Activated naive CD4-positive, alpha-beta T cell treated with anti-CD3 and anti-CD28 coated beads for 36 hours (primary cell): ENCODE measurements around the gene VPS52. TPM values are rescaled to one million over a fixed set of nuclear protein-coding genes. Genes with fewer than 3 reads are reported as not detected.

Source experiments
- CTCF ChIA-PET: fragments of 350-600 bp; sonication (Branson Sonifier 250); formaldehyde crosslinking; loops from one replicate; lab custom pipeline; 2021; ENCODE audit warnings: antibody characterized with exemption; lab: Charles Lee
- DNase-seq: peaks from one replicate; pipeline ENCODE4 v3.0.0-alpha.2; 2020
- H3K27ac Mint-ChIP-seq: one replicate; pipeline ENCODE4 v1.8.0; 2021; ENCODE audit warnings: mild to moderate bottlenecking, mixed read lengths
- H3K27me3 Mint-ChIP-seq: one replicate; pipeline ENCODE4 v1.8.0; 2021; ENCODE audit warnings: low read depth, mixed read lengths
- H3K36me3 Mint-ChIP-seq: one replicate; pipeline ENCODE4 v1.8.0; 2021; ENCODE audit warnings: low read depth, mixed read lengths
- H3K4me1 Mint-ChIP-seq: one replicate; pipeline ENCODE4 v1.8.0; 2021; ENCODE audit warnings: low read depth, mixed read lengths
- H3K4me3 Mint-ChIP-seq: one replicate; pipeline ENCODE4 v1.8.0; 2021; ENCODE audit warnings: mild to moderate bottlenecking, moderate library complexity, mixed read lengths
- H3K9me3 Mint-ChIP-seq: one replicate; pipeline ENCODE4 v1.8.0; 2021; ENCODE audit warnings: mixed read lengths
- intact Hi-C: fragments of 100-400 bp; cut with micrococcal nuclease; formaldehyde crosslinking; loops from one replicate; pipeline ENCODE4 v1.15.1; 2023
- total RNA-seq, 2 experiments: library from RNA; stranded (reverse); gene quantifications; one replicate each; pipeline ENCODE4 v1.2.3, GENCODE V29; 2021

Gene VPS52, protein sequence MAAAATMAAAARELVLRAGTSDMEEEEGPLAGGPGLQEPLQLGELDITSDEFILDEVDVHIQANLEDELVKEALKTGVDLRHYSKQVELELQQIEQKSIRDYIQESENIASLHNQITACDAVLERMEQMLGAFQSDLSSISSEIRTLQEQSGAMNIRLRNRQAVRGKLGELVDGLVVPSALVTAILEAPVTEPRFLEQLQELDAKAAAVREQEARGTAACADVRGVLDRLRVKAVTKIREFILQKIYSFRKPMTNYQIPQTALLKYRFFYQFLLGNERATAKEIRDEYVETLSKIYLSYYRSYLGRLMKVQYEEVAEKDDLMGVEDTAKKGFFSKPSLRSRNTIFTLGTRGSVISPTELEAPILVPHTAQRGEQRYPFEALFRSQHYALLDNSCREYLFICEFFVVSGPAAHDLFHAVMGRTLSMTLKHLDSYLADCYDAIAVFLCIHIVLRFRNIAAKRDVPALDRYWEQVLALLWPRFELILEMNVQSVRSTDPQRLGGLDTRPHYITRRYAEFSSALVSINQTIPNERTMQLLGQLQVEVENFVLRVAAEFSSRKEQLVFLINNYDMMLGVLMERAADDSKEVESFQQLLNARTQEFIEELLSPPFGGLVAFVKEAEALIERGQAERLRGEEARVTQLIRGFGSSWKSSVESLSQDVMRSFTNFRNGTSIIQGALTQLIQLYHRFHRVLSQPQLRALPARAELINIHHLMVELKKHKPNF
- total RNA-seq, result 10 to 100 TPM; 30.3 to 31.0 TPM

DNA sequence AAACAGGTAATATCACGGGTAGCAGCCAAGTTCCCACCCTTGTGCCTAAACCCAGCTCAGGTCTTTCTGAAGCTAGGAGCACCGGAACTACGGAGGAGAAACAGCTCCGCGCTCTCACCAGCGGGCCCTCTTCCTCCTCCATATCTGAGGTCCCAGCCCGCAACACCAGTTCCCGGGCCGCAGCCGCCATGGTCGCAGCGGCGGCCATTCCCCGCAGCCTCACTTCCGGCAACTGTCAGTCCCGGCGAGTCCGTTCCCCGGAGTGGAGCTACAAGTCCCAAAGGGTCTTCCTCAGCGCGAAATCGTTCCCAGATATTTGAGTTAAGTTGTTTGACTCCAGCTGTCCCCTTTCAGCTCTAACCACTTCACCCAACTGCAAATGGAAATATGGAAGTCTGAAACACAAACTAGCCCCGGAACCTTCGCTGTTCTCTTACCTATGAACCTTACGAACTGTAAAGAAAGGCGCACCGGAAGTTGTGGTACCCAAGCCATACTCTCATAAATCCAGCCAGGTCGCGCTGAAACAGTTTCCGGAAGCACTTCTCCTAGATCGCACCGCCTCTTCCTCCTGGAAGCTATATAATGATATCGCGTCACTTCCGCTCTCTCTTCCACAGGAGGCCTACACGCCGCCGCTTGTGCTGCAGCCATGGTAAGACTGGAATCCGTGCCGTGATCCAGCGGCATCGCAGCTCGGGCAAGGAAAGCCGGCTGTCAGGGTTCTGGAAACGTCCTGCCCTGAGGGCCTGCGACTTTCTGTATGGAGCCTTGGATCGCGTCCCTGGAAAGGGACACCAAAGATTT lies at the start of gene VPS52, which contains the start of gene RPS18:
Gene VPS52, minus strand, starts transcription at position 409 of the 807 bp plus-strand sequence. Its CDS starts 201 bp downstream, at position 208.
Gene RPS18, plus strand, starts transcription at position 608 of the 807 bp plus-strand sequence. Its CDS starts 45 bp downstream, at position 653.
- Mint-ChIP-seq H3K27ac (peak within 1 kb of the TSS; percentile 100), H3K36me3 (peaks cover 65% of the 10 kb centered on the region), H3K9me3 (no peaks in the 10 kb centered on the region), H3K4me1 (peaks cover 45% of the 10 kb centered on the region), H3K27me3 (no peaks in the 10 kb centered on the region), H3K4me3 (peak within 1 kb of the TSS; percentile 99)
- peak; percentile 95 for DNase-seq
- intact Hi-C loops, result loop anchor here (1.0 to 10.0 kb wide), 11 partner anchors 18 to 303 kb away; partner anchors contain the start of genes CUTA, KIFC1, PFDN6 and RXRB
- CTCF ChIA-PET, result interaction anchor here (0.8 to 2.8 kb wide), 5 partner anchors 21 to 72 kb away, joined by 3 to 9 read pairs (median 6); partner anchors contain the start of gene RGL2

DNA sequence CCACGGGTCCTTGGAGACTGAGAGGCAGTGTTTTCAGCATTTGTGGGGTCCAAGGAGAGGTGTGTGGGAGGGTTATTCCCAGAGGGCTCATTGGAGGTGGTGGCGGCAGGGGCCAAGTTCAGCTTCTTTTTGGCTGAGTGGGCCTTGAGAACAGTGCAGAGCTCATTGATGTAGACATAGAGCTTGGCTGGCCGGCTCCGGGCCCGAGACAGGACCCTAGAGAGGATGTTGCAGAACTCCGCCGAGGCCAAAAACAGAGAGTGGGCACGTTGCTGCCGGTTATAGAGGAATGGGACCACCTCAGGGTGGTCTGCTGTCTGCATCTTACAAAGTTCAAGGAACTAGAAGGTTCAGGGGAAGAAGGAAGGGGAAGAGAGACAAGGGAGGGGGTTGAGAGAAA lies 49.6 kb upstream of the VPS52 start:
- CTCF ChIA-PET, result interaction anchor here (1.0 kb wide), 1 partner anchor 70 kb away, joined by 3 read pairs; no protein-coding TSS in a partner anchor
- no peaks in the 10 kb centered on the region for H3K27me3 Mint-ChIP-seq
- H3K36me3 Mint-ChIP-seq, result peaks cover 27% of the 10 kb centered on the region
- H3K4me3 Mint-ChIP-seq, result peak overlapping the region; percentile 70
- H3K9me3 Mint-ChIP-seq, result no peaks in the 10 kb centered on the region
- intact Hi-C loops, result no loop called here
- H3K27ac Mint-ChIP-seq, result peak overlapping the region; percentile 98
- DNase-seq, result no peak
- H3K4me1 Mint-ChIP-seq, result peaks cover 63% of the 10 kb centered on the region

DNA sequence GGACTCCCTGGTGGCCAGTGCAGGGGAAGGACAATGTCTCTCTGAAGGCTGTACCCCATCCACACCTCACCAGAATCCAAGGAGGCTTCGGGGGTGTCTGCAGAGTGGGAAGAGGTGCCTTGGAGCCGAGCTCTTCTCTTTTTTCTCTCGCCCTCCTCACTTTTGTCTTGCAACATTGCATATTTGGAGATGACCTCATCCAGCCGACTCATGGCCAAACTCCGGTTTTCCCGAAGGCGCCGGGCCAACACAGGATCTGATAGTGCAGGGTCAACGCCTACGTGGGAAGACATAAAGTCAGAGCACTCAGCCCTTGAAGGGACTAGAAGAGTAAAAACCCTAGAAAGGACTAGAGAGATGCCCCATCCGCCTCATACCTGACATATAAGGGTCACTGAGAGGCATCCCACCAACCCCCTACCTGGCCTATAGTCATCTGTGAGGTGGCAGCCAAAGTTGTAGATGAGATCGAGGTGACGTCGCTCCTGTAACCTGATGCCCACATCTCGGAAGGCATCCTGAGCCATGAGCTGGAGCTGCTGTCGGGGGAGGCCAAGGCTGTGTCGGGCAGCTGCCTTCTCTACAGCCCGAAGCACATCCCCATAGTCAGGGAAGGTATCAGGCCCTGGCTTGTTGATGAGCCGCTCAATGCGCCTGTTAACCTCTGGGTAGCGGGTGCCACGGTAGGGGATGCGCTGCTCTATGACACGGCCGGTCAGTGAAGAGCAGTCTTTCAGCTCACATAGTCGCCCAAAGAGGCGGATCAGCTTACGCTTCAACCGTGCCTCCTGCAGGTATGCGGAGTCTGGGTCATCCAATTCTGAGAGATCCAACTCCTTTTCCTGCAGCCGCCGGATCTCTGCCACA lies 48.9 kb upstream of the VPS52 start:
- Mint-ChIP-seq H3K9me3 (no peaks in the 10 kb centered on the region), H3K4me3 (peak overlapping the region; percentile 70), H3K27ac (peak overlapping the region; percentile 98), H3K36me3 (peaks cover 28% of the 10 kb centered on the region), H3K4me1 (peaks cover 69% of the 10 kb centered on the region), H3K27me3 (no peaks in the 10 kb centered on the region)
- no peak for DNase-seq
- intact Hi-C loops, result no loop called here
- CTCF ChIA-PET, result interaction anchor here (1.0 kb wide), 3 partner anchors 37 to 350 kb away, joined by 3 read pairs; no protein-coding TSS in a partner anchor

DNA sequence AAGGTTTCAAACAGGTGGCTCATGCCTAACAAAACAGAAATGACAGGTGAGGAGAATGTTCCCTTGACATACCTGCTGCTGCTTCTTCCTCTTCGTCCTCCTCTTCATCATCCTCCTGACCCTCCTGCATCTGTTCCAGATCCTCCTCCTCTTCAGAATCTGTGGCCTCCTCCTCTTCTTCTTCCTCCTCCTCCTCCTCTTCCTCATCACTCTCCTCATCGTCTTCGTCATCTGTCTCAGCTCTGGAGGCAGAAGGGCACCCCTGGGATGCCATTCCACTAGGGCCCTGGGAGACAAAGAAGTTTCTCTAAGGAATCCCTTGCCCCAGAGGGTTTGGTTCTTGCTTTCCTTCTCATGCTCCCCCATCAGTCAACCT lies 48.3 kb upstream of the VPS52 start:
- Mint-ChIP-seq H3K27ac (peak overlapping the region; percentile 19), H3K4me3 (no peak overlapping the region), H3K27me3 (no peaks in the 10 kb centered on the region), H3K36me3 (peaks cover 29% of the 10 kb centered on the region), H3K9me3 (no peaks in the 10 kb centered on the region), H3K4me1 (peaks cover 76% of the 10 kb centered on the region)
- DNase-seq, result no peak
- CTCF ChIA-PET, result interaction anchor here (1.0 kb wide), 2 partner anchors 37 to 350 kb away, joined by 3 read pairs; no protein-coding TSS in a partner anchor
- intact Hi-C loops, result loop anchor here (10.0 kb wide), 1 partner anchor 475 kb away; the partner anchor contains the start of gene PSMB8

DNA sequence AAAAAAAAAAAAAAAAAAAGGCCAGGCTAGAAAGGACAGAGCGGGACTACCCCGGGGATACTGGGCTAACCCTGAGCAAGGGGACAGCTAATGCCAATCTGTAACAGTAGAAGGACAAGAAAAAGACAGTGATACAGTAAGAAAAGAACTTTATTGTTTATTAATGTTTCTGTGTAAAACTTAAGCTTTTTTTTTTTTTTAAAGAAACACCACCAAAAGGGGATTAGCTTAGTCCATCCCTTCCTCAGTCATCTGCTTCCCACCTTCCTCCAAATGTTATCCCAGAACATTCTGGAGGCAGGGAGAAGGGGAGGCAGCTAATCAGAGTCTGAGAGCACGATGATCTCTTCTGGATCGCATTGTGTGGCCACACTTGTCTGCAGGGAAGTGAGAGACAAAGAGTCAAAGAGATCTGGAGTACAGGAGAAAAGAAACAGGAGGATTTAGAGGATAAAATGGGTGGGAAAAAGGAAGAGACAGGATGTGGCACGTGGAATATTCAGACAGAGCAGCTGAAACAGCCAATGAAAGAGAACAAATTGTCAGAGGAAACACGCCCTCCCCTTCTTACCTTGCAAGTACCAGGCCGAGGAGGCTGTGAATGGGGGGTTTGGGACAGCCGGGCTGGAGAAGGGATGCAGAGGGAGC lies 46.9 kb upstream of the VPS52 start:
- no peaks in the 10 kb centered on the region for H3K9me3 Mint-ChIP-seq
- peaks cover 72% of the 10 kb centered on the region for H3K4me1 Mint-ChIP-seq
- H3K27me3 Mint-ChIP-seq, result no peaks in the 10 kb centered on the region
- intact Hi-C loops, result loop anchor here (10.0 kb wide), 1 partner anchor 474 kb away; the partner anchor contains the start of gene PSMB8
- no peak for DNase-seq
- H3K36me3 Mint-ChIP-seq, result peaks cover 32% of the 10 kb centered on the region
- H3K27ac Mint-ChIP-seq, result peak overlapping the region; percentile 95
- CTCF ChIA-PET, result interaction anchor here (0.6 to 2.3 kb wide), 9 partner anchors 17 to 289 kb away, joined by 3 to 16 read pairs (median 4); no protein-coding TSS in a partner anchor
- H3K4me3 Mint-ChIP-seq, result peak overlapping the region; percentile 94

DNA sequence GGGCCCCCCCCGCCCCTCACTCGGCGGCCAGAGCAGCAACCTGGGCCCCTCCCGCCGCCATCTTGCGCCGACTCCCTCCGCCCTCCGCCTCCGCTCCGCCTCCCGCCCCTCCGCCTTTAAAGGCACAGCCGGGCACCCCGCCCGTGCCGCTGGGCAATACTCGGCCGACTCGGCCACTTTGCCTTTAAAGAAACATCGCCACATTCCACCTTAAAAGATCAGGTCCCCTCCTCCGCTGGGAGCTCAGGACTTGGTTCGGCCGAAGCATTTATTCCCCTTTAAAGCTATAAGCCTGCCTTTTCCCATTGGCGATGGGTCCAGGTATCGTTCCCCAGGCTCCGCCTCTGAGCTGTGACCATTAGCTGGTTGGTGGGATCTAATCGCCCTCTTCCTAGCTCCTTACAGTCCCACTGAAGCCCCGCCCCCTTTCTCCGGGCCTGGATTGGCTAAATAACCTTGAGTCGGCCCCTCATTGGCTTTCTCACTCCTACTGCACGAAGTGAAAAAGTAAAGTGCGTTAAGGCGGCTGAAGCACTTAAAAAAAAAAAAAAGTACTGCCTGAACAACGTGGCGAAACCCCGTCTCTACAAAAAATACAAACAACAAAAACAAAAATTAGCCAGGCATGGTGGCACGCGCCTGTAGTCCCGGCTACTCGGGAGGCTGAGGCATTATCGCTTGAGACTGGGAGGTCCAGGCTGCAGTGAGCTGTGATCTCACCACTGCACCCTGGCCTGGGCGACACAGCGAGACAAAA lies 46.2 kb upstream of the VPS52 start, which contains the start of gene ZBTB22:
Gene ZBTB22, minus strand, starts transcription at position 76 of the 757 bp plus-strand sequence. CDS start 828 bp downstream, outside the sequence.
- no peaks in the 10 kb centered on the region for H3K27me3 Mint-ChIP-seq
- H3K36me3 Mint-ChIP-seq, result peaks cover 39% of the 10 kb centered on the region
- DNase-seq, result peak; percentile 97
- peak within 1 kb of the TSS; percentile 94 for H3K4me3 Mint-ChIP-seq
- intact Hi-C loops, result loop anchor here (1.0 to 10.0 kb wide), 2 partner anchors 73 to 473 kb away; partner anchors contain the start of genes KIFC1 and PSMB8
- H3K9me3 Mint-ChIP-seq, result no peaks in the 10 kb centered on the region
- CTCF ChIA-PET, result interaction anchor here (0.6 to 2.3 kb wide), 10 partner anchors 18 to 290 kb away, joined by 3 to 16 read pairs (median 4); no protein-coding TSS in a partner anchor
- H3K4me1 Mint-ChIP-seq, result peaks cover 72% of the 10 kb centered on the region
- peak within 1 kb of the TSS; percentile 95 for H3K27ac Mint-ChIP-seq

DNA sequence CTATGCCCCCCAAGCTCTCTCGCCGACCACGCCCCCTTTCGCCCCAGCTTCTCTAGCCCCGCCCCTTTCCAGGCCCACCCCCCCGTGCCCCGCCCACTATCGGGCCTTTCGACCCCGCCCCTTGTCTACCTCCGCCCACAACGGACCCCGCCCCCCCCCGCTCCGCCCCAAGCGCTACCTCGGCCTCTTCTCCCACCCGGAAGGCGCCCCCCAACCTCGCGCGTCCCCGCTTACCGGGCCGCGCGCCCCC lies 45.7 kb upstream of the VPS52 start:
- no peak for DNase-seq
- Mint-ChIP-seq H3K27me3 (no peaks in the 10 kb centered on the region), H3K27ac (peak overlapping the region; percentile 68), H3K4me3 (peak overlapping the region; percentile 94), H3K9me3 (no peaks in the 10 kb centered on the region), H3K36me3 (peaks cover 40% of the 10 kb centered on the region), H3K4me1 (peaks cover 75% of the 10 kb centered on the region)
- CTCF ChIA-PET, result interaction anchor here (0.6 to 2.3 kb wide), 5 partner anchors 19 to 290 kb away, joined by 3 to 16 read pairs (median 4); no protein-coding TSS in a partner anchor
- intact Hi-C loops, result loop anchor here (1.0 to 10.0 kb wide), 2 partner anchors 74 to 473 kb away; partner anchors contain the start of genes KIFC1 and PSMB8

DNA sequence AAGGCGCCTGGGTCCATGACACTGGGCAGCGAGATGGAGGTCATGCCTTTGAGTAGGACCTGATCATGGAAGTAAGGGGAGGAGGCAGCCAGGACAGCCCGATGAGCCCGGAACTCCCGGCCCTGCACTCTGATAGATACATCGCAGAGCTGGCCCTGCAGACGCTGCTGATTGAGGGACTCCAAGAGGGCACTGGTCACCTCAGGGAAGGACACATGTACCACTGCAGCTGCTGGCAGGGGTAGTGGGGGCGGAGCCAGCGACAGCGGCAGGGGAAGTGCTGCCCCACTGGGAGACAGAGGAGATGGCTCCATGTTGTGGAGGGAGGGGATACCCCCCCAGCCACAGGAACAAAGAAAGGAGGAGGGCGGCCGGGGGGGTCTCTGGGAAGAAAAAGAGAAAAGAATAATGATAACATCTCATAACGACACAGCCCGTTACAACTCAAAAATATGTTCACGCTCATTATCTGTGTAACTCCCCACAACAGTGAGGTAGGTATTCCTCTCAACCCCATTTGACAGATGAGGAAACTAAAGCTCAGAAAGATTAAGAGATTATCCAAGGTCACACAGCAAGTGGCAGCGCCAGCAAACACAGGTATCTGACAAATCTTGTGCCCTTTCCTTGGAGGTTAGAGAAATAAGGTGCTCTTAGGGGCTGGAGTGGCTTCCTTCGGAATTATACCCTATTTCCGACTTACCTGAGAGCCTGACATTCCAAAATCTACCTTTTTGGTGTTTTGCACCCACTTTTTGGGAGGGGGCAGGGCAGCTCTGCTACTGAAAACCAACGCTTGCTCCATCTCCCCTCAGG lies 45.1 kb upstream of the VPS52 start:
- H3K36me3 Mint-ChIP-seq, result peaks cover 42% of the 10 kb centered on the region
- peak overlapping the region; percentile 94 for H3K4me3 Mint-ChIP-seq
- peak overlapping the region; percentile 68 for H3K27ac Mint-ChIP-seq
- CTCF ChIA-PET, result interaction anchor here (0.6 to 2.3 kb wide), 3 partner anchors 28 to 112 kb away, joined by 3 to 16 read pairs (median 4); no protein-coding TSS in a partner anchor
- H3K27me3 Mint-ChIP-seq, result no peaks in the 10 kb centered on the region
- peaks cover 76% of the 10 kb centered on the region for H3K4me1 Mint-ChIP-seq
- intact Hi-C loops, result loop anchor here (1.0 to 10.0 kb wide), 2 partner anchors 74 to 472 kb away; partner anchors contain the start of genes KIFC1 and PSMB8
- no peaks in the 10 kb centered on the region for H3K9me3 Mint-ChIP-seq
- no peak for DNase-seq
